H9 (cell line): ENCODE results near the gene ITPR3. TPM values are rescaled to one million over a fixed set of nuclear protein-coding genes. Genes with fewer than 3 reads are reported as not detected.
A peak's percentile ranks its signal among the peaks of the same experiment; 100 is the strongest.

ENCODE experiments used
- DNase-seq: peaks from one replicate; pipeline ENCODE4 v3.0.0-alpha.2; 2017
- H2AFZ ChIP-seq: one replicate; pipeline ENCODE4 v1.6.1; 2013; ENCODE audit warnings: mild to moderate bottlenecking, low read length, control low read depth, moderate library complexity
- H2AK5ac ChIP-seq: 2 replicates; pipeline ENCODE4 v1.6.1; 2013; ENCODE audit warnings: low read length, control low read depth, mixed read lengths; ENCODE audit not compliant: insufficient read length
- H2BK120ac ChIP-seq: one replicate; pipeline ENCODE4 v1.6.1; 2013; ENCODE audit warnings: low read depth, mild to moderate bottlenecking, low read length, control low read depth, inconsistent platforms; ENCODE audit not compliant: poor library complexity, severe bottlenecking
- H2BK12ac ChIP-seq: 2 replicates; pipeline ENCODE4 v1.6.1; 2013; ENCODE audit warnings: low read length, control low read depth, mixed read lengths, low read depth; ENCODE audit not compliant: insufficient read length
- H2BK15ac ChIP-seq: 2 replicates; pipeline ENCODE4 v1.6.1; 2013; ENCODE audit warnings: low read depth, low read length, control low read depth
- H2BK20ac ChIP-seq: one replicate; pipeline ENCODE4 v1.6.1; 2013; ENCODE audit warnings: low read depth, mild to moderate bottlenecking, low read length, control low read depth, inconsistent platforms; ENCODE audit not compliant: poor library complexity, severe bottlenecking
- H2BK5ac ChIP-seq: 2 replicates; pipeline ENCODE4 v1.6.1; 2013; ENCODE audit warnings: low read length, control low read depth, mixed read lengths; ENCODE audit not compliant: insufficient read length
- H3K14ac ChIP-seq: 2 replicates; pipeline ENCODE4 v1.6.1; 2013; ENCODE audit warnings: low read length, control low read depth; ENCODE audit not compliant: insufficient read depth
- H3K18ac ChIP-seq: 2 replicates; pipeline ENCODE4 v1.6.1; 2013; ENCODE audit warnings: low read depth, mild to moderate bottlenecking, mixed read lengths, low read length, control low read depth; ENCODE audit not compliant: insufficient read length
- H3K23ac ChIP-seq: 2 replicates; pipeline ENCODE4 v1.6.1; 2013; ENCODE audit warnings: low read length, control low read depth, mixed read lengths, low read depth; ENCODE audit not compliant: insufficient read length
- H3K23me2 ChIP-seq: 2 replicates; pipeline ENCODE4 v1.6.1; 2013; ENCODE audit warnings: low read depth, mild to moderate bottlenecking, mixed read lengths, low read length, control low read depth; ENCODE audit not compliant: insufficient read length, poor library complexity, severe bottlenecking
- H3K27ac ChIP-seq: 2 replicates; pipeline ENCODE4 v1.5.1; 2013; ENCODE audit warnings: low read length, control low read depth, mixed read lengths, low read depth; ENCODE audit not compliant: insufficient read length
- H3K27me3 ChIP-seq: 2 replicates; pipeline ENCODE4 v1.6.1; 2013; ENCODE audit warnings: low read length, control low read depth, inconsistent platforms; ENCODE audit not compliant: insufficient read depth
- H3K4ac ChIP-seq: 2 replicates; pipeline ENCODE4 v1.6.1; 2013; ENCODE audit warnings: low read depth, mild to moderate bottlenecking, control low read depth, inconsistent platforms, low read length, moderate library complexity
- H3K4me1 ChIP-seq: 2 replicates; pipeline ENCODE4 v1.6.1; 2013; ENCODE audit warnings: low read length, control low read depth, inconsistent platforms; ENCODE audit not compliant: insufficient read depth
- H3K4me2 ChIP-seq: 2 replicates; pipeline ENCODE4 v1.6.1; 2013; ENCODE audit warnings: low read length, control low read depth, mixed read lengths; ENCODE audit not compliant: insufficient read length, insufficient read depth
- H3K56ac ChIP-seq: 2 replicates; pipeline ENCODE4 v1.6.1; 2013; ENCODE audit warnings: low read depth, mild to moderate bottlenecking, mixed read lengths, low read length, control low read depth; ENCODE audit not compliant: insufficient read length
- H3K79me1 ChIP-seq: 2 replicates; pipeline ENCODE4 v1.6.1; 2013; ENCODE audit warnings: low read depth, mild to moderate bottlenecking, moderate library complexity, low read length, control low read depth, inconsistent platforms; ENCODE audit not compliant: insufficient read depth, poor library complexity, severe bottlenecking
- H3K79me2 ChIP-seq: 2 replicates; pipeline ENCODE4 v1.6.1; 2013; ENCODE audit warnings: low read length, control low read depth, inconsistent platforms; ENCODE audit not compliant: insufficient read depth
- H3K9ac ChIP-seq: 2 replicates; pipeline ENCODE4 v1.6.1; 2013; ENCODE audit warnings: low read length, control low read depth, mixed read lengths; ENCODE audit not compliant: insufficient read length; ENCODE audit errors: extremely low read depth
- H3K9me3 ChIP-seq: one replicate; pipeline ENCODE4 v1.6.1; 2013; ENCODE audit warnings: low read depth, low read length, inconsistent platforms; ENCODE audit not compliant: control insufficient read depth
- H3T11ph ChIP-seq: one replicate; pipeline ENCODE4 v1.6.1; 2013; ENCODE audit warnings: mild to moderate bottlenecking, low read length, control low read depth, inconsistent platforms
- H4K20me1 ChIP-seq: one replicate; pipeline ENCODE4 v1.6.1; 2013; ENCODE audit not compliant: control insufficient read depth, insufficient read length, insufficient read depth
- H4K5ac ChIP-seq: 2 replicates; pipeline ENCODE4 v1.6.1; 2013; ENCODE audit warnings: low read depth, mild to moderate bottlenecking, mixed read lengths, low read length, control low read depth; ENCODE audit not compliant: insufficient read length
- H4K8ac ChIP-seq: replicated peaks from 2 replicates; pipeline ENCODE4 v1.6.1; 2013; ENCODE audit warnings: low read length, control low read depth, mixed read lengths, low read depth; ENCODE audit not compliant: insufficient read length
- H4K91ac ChIP-seq: 2 replicates; pipeline ENCODE4 v1.6.1; 2013; ENCODE audit warnings: low read depth, mild to moderate bottlenecking, moderate library complexity, mixed read lengths, low read length, control low read depth; ENCODE audit not compliant: insufficient read length
- H3K27ac Mint-ChIP-seq, 3 experiments: 2 replicates in 2 of 3; 3 replicates in 1 of 3; pipeline ENCODE4 v1.8.0; 2020 to 2021; ENCODE audit warnings: mixed read lengths in 3 of 3, mild to moderate bottlenecking in 1 of 3, moderate library complexity in 1 of 3
- H3K27me3 Mint-ChIP-seq: 2 replicates; pipeline ENCODE4 v1.8.0; 2021; ENCODE audit warnings: low read depth, mild to moderate bottlenecking, moderate library complexity, mixed read lengths
- H3K36me3 Mint-ChIP-seq, 3 experiments: 2 replicates in 2 of 3; 3 replicates in 1 of 3; pipeline ENCODE4 v1.8.0; 2020 to 2021; ENCODE audit warnings: low read depth in 3 of 3, mixed read lengths in 3 of 3; ENCODE audit not compliant: insufficient read depth in 1 of 3
- H3K4me1 Mint-ChIP-seq, 2 experiments: 2 replicates each; pipeline ENCODE4 v1.8.0; 2020; ENCODE audit warnings: mixed read lengths in 2 of 2
- H3K4me3 Mint-ChIP-seq, 2 experiments: 2 replicates in 1 of 2; 3 replicates in 1 of 2; pipeline ENCODE4 v1.8.0; 2020 to 2021; ENCODE audit warnings: mild to moderate bottlenecking in 2 of 2, mixed read lengths in 2 of 2, moderate library complexity in 1 of 2
- H3K9me3 Mint-ChIP-seq, 2 experiments: 2 replicates in 1 of 2; 3 replicates in 1 of 2; pipeline ENCODE4 v1.8.0; 2020; ENCODE audit warnings: mild to moderate bottlenecking in 2 of 2, mixed read lengths in 2 of 2, moderate library complexity in 1 of 2
- CTCF ChIP-seq: fragments of 200-600 bp; sonication (generic); conservative IDR thresholded peaks from 3 replicates; pipeline ENCODE4 v1.8.0; 2021; ENCODE audit warnings: antibody characterized with exemption, mild to moderate bottlenecking
- WGBS: extraction: QIAGEN DNeasy Blood & Tissue Kit; methylation state at CpG from one replicate; pipeline ENCODE4 v1.1.7; 2013; ENCODE audit warnings: missing lambda C conversion rate, low lambda C conversion rate, mixed read lengths; ENCODE audit not compliant: insufficient read length; ENCODE audit errors: extremely low coverage; 5-methylcytosine and 5-hydroxymethylcytosine counted together
- total RNA-seq: library from RNA; stranded (reverse); gene quantifications from 2 replicates; pipeline ENCODE4 v1.2.1, GENCODE V29; 2021

ITPR3 gene
- total RNA-seq, 1 experiment from 2014 or later, result 40.3 TPM

DNA sequence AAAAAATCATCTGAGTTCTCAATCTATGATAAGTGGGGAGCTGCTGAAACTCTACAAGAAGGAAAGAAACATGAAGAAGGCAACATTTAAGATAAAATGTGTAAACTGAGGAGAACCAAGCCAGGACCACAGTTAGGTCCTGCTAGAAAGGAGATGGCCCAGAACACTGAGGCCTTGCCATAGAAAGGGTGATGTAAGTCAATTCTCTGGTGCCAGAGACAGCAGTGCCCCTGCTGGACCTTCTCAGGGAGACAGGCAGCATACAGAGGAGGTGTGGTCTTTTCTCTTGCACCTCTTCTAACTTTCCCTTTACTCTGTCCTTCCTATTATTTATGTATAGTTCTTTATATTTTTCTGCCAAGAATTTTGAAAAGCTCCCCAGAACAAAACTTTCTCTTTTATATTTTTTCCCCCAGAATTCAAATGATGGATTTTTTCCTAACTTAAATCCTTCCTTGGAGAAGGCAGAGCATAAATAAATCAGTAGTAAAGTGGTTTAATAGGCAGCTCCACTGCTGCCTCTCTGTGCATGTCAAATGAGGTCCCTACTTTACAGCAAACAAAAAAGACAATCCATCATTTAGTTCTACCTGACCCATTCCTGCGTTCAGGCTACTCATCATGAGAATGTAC is 81.3 kb downstream of the ITPR3 start:
- Mint-ChIP-seq H3K9me3 (no peaks in the 10 kb centered on the region), H3K4me1 (peaks cover 31 to 32% of the 10 kb centered on the region in 2 experiments), H3K36me3 (peaks cover 6 to 66% (median 45%) of the 10 kb centered on the region in 3 experiments; a peak in 6 of 7 replicates), H3K27ac (peak overlapping the region in 2 of 3 experiments; percentile 18 to 71; a peak in 2 of 7 replicates), H3K4me3 (no peak overlapping the region), H3K27me3 (no peaks in the 10 kb centered on the region)
- Histone ChIP-seq H2AK5ac (no peak overlapping the region), H2BK120ac (no peak overlapping the region), H3K56ac (no peak overlapping the region), H3T11ph (no peak overlapping the region), H2BK15ac (no peak overlapping the region), H2BK20ac (no peak overlapping the region), H3K4me1 (0 out of 2 replicates have a peak, but pooled peaks cover 3% of the 10 kb centered on the region), H3K23me2 (no peaks in the 10 kb centered on the region), H3K4me2 (no peak overlapping the region), H2BK5ac (no peak overlapping the region), H3K79me2 (no peaks in the 10 kb centered on the region), H2BK12ac (no peak overlapping the region), H3K9ac (no peak overlapping the region), H3K9me3 (no peaks in the 10 kb centered on the region), H4K8ac (no peak overlapping the region), H4K5ac (no peak overlapping the region), H3K27me3 (no peaks in the 10 kb centered on the region), H3K4ac (no peak overlapping the region), H3K27ac (no peak overlapping the region), H3K14ac (no peak overlapping the region), H4K91ac (no peak overlapping the region), H3K79me1 (no peaks in the 10 kb centered on the region), H3K18ac (no peak overlapping the region), H3K23ac (no peak overlapping the region), H2AFZ (no peak overlapping the region), H4K20me1 (no peaks in the 10 kb centered on the region)
- DNase-seq, result peak; percentile 54
- WGBS, result no CpG with 5 or more reads among the region's 1 CpG
- peak; percentile 69 for TF ChIP-seq CTCF
